ENCODE measurements around the gene ARL4C.
"Not testable (repeated sequence)": the region's sequence is repeated elsewhere in the genome, so short reads cannot be mapped to it uniquely, and the experiment has no call there.

The ARL4C gene

GRCh38 chr2:234464291-234464645, 32.6 kb downstream of the ARL4C start:
- Histone ChIP-seq H3K4me3 (ENCODE audit: low read length) (no peak overlapping the region), H3K9ac (ENCODE audit: low read length) (no peak overlapping the region), H3K36me3 (ENCODE audit: control insufficient read depth, insufficient read depth, low read length) (no peaks in the 10 kb centered on the region), H3K4me1 (ENCODE audit: control insufficient read depth, insufficient read depth, low read length) (peaks cover 47% of the 10 kb centered on the region), H3K9me3 (ENCODE audit: control insufficient read depth, low read length) (no peaks in the 10 kb centered on the region), H3K27me3 (ENCODE audit: control insufficient read depth, insufficient read depth, low read length) (no peaks in the 10 kb centered on the region)

GRCh38 chr2:234463626-234464290, 33.1 kb downstream of the ARL4C start:
- Histone ChIP-seq H3K9ac (ENCODE audit: low read length) (peak overlapping the region; percentile 38), H3K4me3 (ENCODE audit: low read length) (no peak overlapping the region), H3K9me3 (ENCODE audit: control insufficient read depth, low read length) (no peaks in the 10 kb centered on the region), H3K36me3 (ENCODE audit: control insufficient read depth, insufficient read depth, low read length) (no peaks in the 10 kb centered on the region), H3K27me3 (ENCODE audit: control insufficient read depth, insufficient read depth, low read length) (no peaks in the 10 kb centered on the region), H3K4me1 (ENCODE audit: control insufficient read depth, insufficient read depth, low read length) (peaks cover 51% of the 10 kb centered on the region)

GRCh38 chr2:234462218-234462992, 34.5 kb downstream of the ARL4C start:
- no peak overlapping the region for H3K9ac ChIP-seq (ENCODE audit: low read length)
- no peaks in the 10 kb centered on the region for H3K36me3 ChIP-seq (ENCODE audit: control insufficient read depth, insufficient read depth, low read length)
- no peak overlapping the region for H3K4me3 ChIP-seq (ENCODE audit: low read length)
- peaks cover 51% of the 10 kb centered on the region for H3K4me1 ChIP-seq (ENCODE audit: control insufficient read depth, insufficient read depth, low read length)
- no peaks in the 10 kb centered on the region for H3K27me3 ChIP-seq (ENCODE audit: control insufficient read depth, insufficient read depth, low read length)
- H3K9me3 ChIP-seq (ENCODE audit: control insufficient read depth, low read length) = no peaks in the 10 kb centered on the region

- Histone ChIP-seq H3K9ac (ENCODE audit: low read length) (no peak overlapping the region), H3K4me1 (ENCODE audit: control insufficient read depth, insufficient read depth, low read length) (peaks cover 37% of the 10 kb centered on the region), H3K36me3 (ENCODE audit: control insufficient read depth, insufficient read depth, low read length) (no peaks in the 10 kb centered on the region), H3K4me3 (ENCODE audit: low read length) (no peak overlapping the region), H3K27me3 (ENCODE audit: control insufficient read depth, insufficient read depth, low read length) (no peaks in the 10 kb centered on the region), H3K9me3 (ENCODE audit: control insufficient read depth, low read length) (no peaks in the 10 kb centered on the region)
Measured at GRCh38 chr2:234459401-234460009, 37.4 kb downstream of the ARL4C start.

- H3K4me3 ChIP-seq (ENCODE audit: low read length) = no peak overlapping the region
Measured at GRCh38 chr2:234458466-234458865, 38.4 kb downstream of the ARL4C start.

GRCh38 chr2:234457421-234457820, 39.5 kb downstream of the ARL4C start:
- Histone ChIP-seq H3K4me3 (ENCODE audit: low read length) (no peak overlapping the region), H3K27me3 (ENCODE audit: control insufficient read depth, insufficient read depth, low read length) (no peaks in the 10 kb centered on the region), H3K36me3 (ENCODE audit: control insufficient read depth, insufficient read depth, low read length) (no peaks in the 10 kb centered on the region), H3K9ac (ENCODE audit: low read length) (no peak overlapping the region), H3K4me1 (ENCODE audit: control insufficient read depth, insufficient read depth, low read length) (peaks cover 30% of the 10 kb centered on the region), H3K9me3 (ENCODE audit: control insufficient read depth, low read length) (no peaks in the 10 kb centered on the region)

More at GRCh38 chr2:234458466-234458865, 38.4 kb downstream of the ARL4C start:
- H3K4me1 ChIP-seq (ENCODE audit: control insufficient read depth, insufficient read depth, low read length) = peaks cover 30% of the 10 kb centered on the region
- no peaks in the 10 kb centered on the region for H3K36me3 ChIP-seq (ENCODE audit: control insufficient read depth, insufficient read depth, low read length)
- H3K9me3 ChIP-seq (ENCODE audit: control insufficient read depth, low read length) = no peaks in the 10 kb centered on the region
- no peaks in the 10 kb centered on the region for H3K27me3 ChIP-seq (ENCODE audit: control insufficient read depth, insufficient read depth, low read length)
- no peak overlapping the region for H3K9ac ChIP-seq (ENCODE audit: low read length)

GRCh38 chr2:234455246-234455645, 41.6 kb downstream of the ARL4C start:
- not testable (repeated sequence) for H3K27me3 ChIP-seq (ENCODE audit: control insufficient read depth, insufficient read depth, low read length); H3K36me3 ChIP-seq (ENCODE audit: control insufficient read depth, insufficient read depth, low read length); H3K4me3 ChIP-seq (ENCODE audit: low read length); H3K9me3 ChIP-seq (ENCODE audit: control insufficient read depth, low read length); H3K9ac ChIP-seq (ENCODE audit: low read length)
- H3K4me1 ChIP-seq (ENCODE audit: control insufficient read depth, insufficient read depth, low read length) = peaks cover 43% of the 10 kb centered on the region

GRCh38 chr2:234454433-234454832, 42.4 kb downstream of the ARL4C start:
- H3K36me3 ChIP-seq (ENCODE audit: control insufficient read depth, insufficient read depth, low read length) = no peaks in the 10 kb centered on the region
- H3K4me1 ChIP-seq (ENCODE audit: control insufficient read depth, insufficient read depth, low read length) = peaks cover 38% of the 10 kb centered on the region
- H3K4me3 ChIP-seq (ENCODE audit: low read length) = no peak overlapping the region
- H3K9ac ChIP-seq (ENCODE audit: low read length) = no peak overlapping the region
- no peaks in the 10 kb centered on the region for H3K27me3 ChIP-seq (ENCODE audit: control insufficient read depth, insufficient read depth, low read length)
- H3K9me3 ChIP-seq (ENCODE audit: control insufficient read depth, low read length) = no peaks in the 10 kb centered on the region

- no peak overlapping the region for H3K4me3 ChIP-seq (ENCODE audit: low read length)
Measured at GRCh38 chr2:234453216-234453615, 43.7 kb downstream of the ARL4C start.

GRCh38 chr2:234451852-234452625, 44.8 kb downstream of the ARL4C start:
- no peaks in the 10 kb centered on the region for H3K9me3 ChIP-seq (ENCODE audit: control insufficient read depth, low read length)
- no peaks in the 10 kb centered on the region for H3K27me3 ChIP-seq (ENCODE audit: control insufficient read depth, insufficient read depth, low read length)
- no peak overlapping the region for H3K4me3 ChIP-seq (ENCODE audit: low read length)
- peaks cover 32% of the 10 kb centered on the region for H3K4me1 ChIP-seq (ENCODE audit: control insufficient read depth, insufficient read depth, low read length)
- no peaks in the 10 kb centered on the region for H3K36me3 ChIP-seq (ENCODE audit: control insufficient read depth, insufficient read depth, low read length)
- H3K9ac ChIP-seq (ENCODE audit: low read length) = no peak overlapping the region

More at GRCh38 chr2:234453216-234453615, 43.7 kb downstream of the ARL4C start:
- H3K9me3 ChIP-seq (ENCODE audit: control insufficient read depth, low read length) = no peaks in the 10 kb centered on the region
- H3K27me3 ChIP-seq (ENCODE audit: control insufficient read depth, insufficient read depth, low read length) = no peaks in the 10 kb centered on the region
- no peaks in the 10 kb centered on the region for H3K36me3 ChIP-seq (ENCODE audit: control insufficient read depth, insufficient read depth, low read length)
- H3K4me1 ChIP-seq (ENCODE audit: control insufficient read depth, insufficient read depth, low read length) = peaks cover 32% of the 10 kb centered on the region
- H3K9ac ChIP-seq (ENCODE audit: low read length) = no peak overlapping the region

GRCh38 chr2:234451242-234451641, 45.6 kb downstream of the ARL4C start:
- no peaks in the 10 kb centered on the region for H3K36me3 ChIP-seq (ENCODE audit: control insufficient read depth, insufficient read depth, low read length)
- H3K9me3 ChIP-seq (ENCODE audit: control insufficient read depth, low read length) = no peaks in the 10 kb centered on the region
- H3K4me1 ChIP-seq (ENCODE audit: control insufficient read depth, insufficient read depth, low read length) = peaks cover 39% of the 10 kb centered on the region
- no peak overlapping the region for H3K4me3 ChIP-seq (ENCODE audit: low read length)
- H3K9ac ChIP-seq (ENCODE audit: low read length) = no peak overlapping the region
- H3K27me3 ChIP-seq (ENCODE audit: control insufficient read depth, insufficient read depth, low read length) = no peaks in the 10 kb centered on the region

All from mucosa of stomach (tissue), 1 donor.